Measurements from ENCODE around the gene CEP72.

The CEP72 gene

GRCh38 chr5:568809-569208 is 43.3 kb upstream of the CEP72 start:
- DNase-seq (ENCODE audit: low spot score): no peak
- in situ Hi-C loops (cut with MboI; ENCODE audit: low sequenced_read_pairs, unreplicated experiment): no loop called here

GRCh38 chr5:569358-569867 is 42.7 kb upstream of the CEP72 start:
- TF ChIP-seq CTCF (IDR thresholded peaks at IDR 0.05; ENCODE audit: borderline replicate concordance, control extremely low read depth, extremely low read depth, insufficient read depth, missing control alignments): no peak
- DNase-seq (ENCODE audit: low spot score): no peak
- in situ Hi-C loops (cut with MboI; ENCODE audit: low sequenced_read_pairs, unreplicated experiment): no loop called here

More at GRCh38 chr5:568809-569208, 43.3 kb upstream of the CEP72 start:
- no peak for TF ChIP-seq CTCF (IDR thresholded peaks at IDR 0.05; ENCODE audit: borderline replicate concordance, control extremely low read depth, extremely low read depth, insufficient read depth, missing control alignments)

GRCh38 chr5:569868-570361 is 42.2 kb upstream of the CEP72 start:
- in situ Hi-C loops (cut with MboI; ENCODE audit: low sequenced_read_pairs, unreplicated experiment): no loop called here
- no peak for DNase-seq (ENCODE audit: low spot score)
- no peak for TF ChIP-seq CTCF (IDR thresholded peaks at IDR 0.05; ENCODE audit: borderline replicate concordance, control extremely low read depth, extremely low read depth, insufficient read depth, missing control alignments)

DNA sequence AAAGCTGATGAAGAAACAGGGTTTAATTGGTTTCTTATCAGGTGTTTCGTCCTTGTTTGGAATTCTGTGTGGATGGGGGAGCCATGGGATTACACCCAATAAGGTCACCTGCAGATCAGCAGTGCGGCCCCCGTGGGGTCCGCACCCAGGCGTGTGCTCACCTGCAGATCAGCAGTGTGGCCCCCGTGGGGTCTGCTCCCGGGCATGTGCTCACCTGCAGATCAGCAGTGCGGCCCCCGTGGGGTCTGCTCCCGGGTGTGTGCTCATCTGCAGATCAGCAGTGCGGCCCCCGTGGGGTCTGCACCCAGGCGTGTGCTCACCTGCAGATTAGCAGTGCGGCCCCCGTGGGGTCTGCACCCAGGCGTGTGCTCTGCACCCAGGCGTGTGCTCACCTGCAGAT is 41.7 kb upstream of the CEP72 start:
- DNase-seq (ENCODE audit: low spot score): no peak
- in situ Hi-C loops (cut with MboI; ENCODE audit: low sequenced_read_pairs, unreplicated experiment): no loop called here
- TF ChIP-seq CTCF (IDR thresholded peaks at IDR 0.05; ENCODE audit: borderline replicate concordance, control extremely low read depth, extremely low read depth, insufficient read depth, missing control alignments): no peak

DNA sequence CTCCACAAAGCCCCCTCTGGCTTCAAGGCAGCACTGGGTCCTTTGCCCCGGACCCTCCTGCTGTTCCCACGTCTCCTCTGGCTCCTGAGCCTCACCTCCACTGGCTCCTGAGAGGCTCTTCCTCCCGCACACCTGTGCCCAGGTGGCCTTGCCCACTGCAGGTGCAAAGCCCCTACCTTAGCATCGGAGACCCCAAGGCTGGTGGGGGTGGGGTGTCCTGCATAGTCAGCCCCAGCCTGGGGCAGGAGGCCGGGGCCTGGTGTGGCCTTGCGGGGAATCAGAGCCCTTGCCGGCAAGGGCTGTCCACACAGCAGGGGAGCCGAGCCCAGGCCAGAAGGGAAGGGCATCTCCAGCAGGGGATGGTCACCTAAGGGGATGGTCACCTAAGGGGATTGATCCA is 41.3 kb upstream of the CEP72 start:
- TF ChIP-seq CTCF (IDR thresholded peaks at IDR 0.05; ENCODE audit: borderline replicate concordance, control extremely low read depth, extremely low read depth, insufficient read depth, missing control alignments): no peak
- in situ Hi-C loops (cut with MboI; ENCODE audit: low sequenced_read_pairs, unreplicated experiment): no loop called here
- DNase-seq (ENCODE audit: low spot score): no peak

- DNase-seq (ENCODE audit: low spot score): no peak
- no peak for TF ChIP-seq CTCF (IDR thresholded peaks at IDR 0.05; ENCODE audit: borderline replicate concordance, control extremely low read depth, extremely low read depth, insufficient read depth, missing control alignments)
- in situ Hi-C loops (cut with MboI; ENCODE audit: low sequenced_read_pairs, unreplicated experiment): no loop called here
These were observed 40.3 kb upstream of the CEP72 start for GRCh38 chr5:571791-572190.
